K562 (cell line): Measurements from ENCODE around the gene ROR2. TPM values are rescaled to one million over a fixed set of nuclear protein-coding genes. Genes with fewer than 3 reads are reported as not detected.

Experiments
- CBX3 ChIP-seq, 2 experiments: IDR thresholded peaks; 1 replicate in 1 of 2; 2 replicates in 1 of 2; pipeline ENCODE4 v1.6.1; 2012; ENCODE audit warnings: inconsistent platforms in 2 of 2, low read length in 2 of 2, borderline replicate concordance in 1 of 2, control low read depth in 1 of 2
- CHAMP1 ChIP-seq: fragments of 450-650 bp; IDR thresholded peaks from 2 replicates; pipeline ENCODE4 v1.6.1; 2016; ENCODE audit warnings: mild to moderate bottlenecking
- CTCF ChIP-seq, 3 experiments: IDR thresholded peaks in 2 of 3; conservative IDR thresholded peaks in 1 of 3; 2 replicates each; pipeline ENCODE4 v1.5.1; 2011 to 2012; ENCODE audit warnings: low read length in 3 of 3, mild to moderate bottlenecking in 3 of 3, control low read depth in 2 of 3, improper control_type of control experiment in 1 of 3, inconsistent platforms in 1 of 3, low read depth in 1 of 3, mixed read lengths in 1 of 3, moderate library complexity in 1 of 3; ENCODE audit not compliant: insufficient read depth in 2 of 3
- ILK ChIP-seq: fragments of 450-650 bp; IDR thresholded peaks from 2 replicates; pipeline ENCODE4 v1.6.1; 2016; ENCODE audit warnings: missing genetic modification characterization, low read depth, mild to moderate bottlenecking, missing compliant biosample characterization, moderate library complexity, borderline replicate concordance
- MNT ChIP-seq, 2 experiments: fragments of 450-650 bp; conservative IDR thresholded peaks; 2 replicates each; pipeline ENCODE4 v1.6.1; 2017; ENCODE audit warnings: mild to moderate bottlenecking in 2 of 2, moderate library complexity in 2 of 2
- NELFE ChIP-seq: IDR thresholded peaks from 2 replicates; pipeline ENCODE4 v1.6.1; 2011; ENCODE audit warnings: mild to moderate bottlenecking; ENCODE audit not compliant: insufficient read depth, insufficient read length
- RAD21 ChIP-seq, 2 experiments: fragments of 250-450 bp in 1 of 2; fragments of 450-650 bp in 1 of 2; sonication (Bioruptor Pico) in 1 of 2; formaldehyde crosslinking in 1 of 2; IDR thresholded peaks in 1 of 2; conservative IDR thresholded peaks in 1 of 2; 2 replicates each; pipeline versions ENCODE4 v1.4.0 to v1.8.0; 2020 to 2022; ENCODE audit warnings: mild to moderate bottlenecking in 2 of 2, moderate library complexity in 1 of 2
- SMC3 ChIP-seq: conservative IDR thresholded peaks from 2 replicates; pipeline ENCODE4 v1.6.1; 2011; ENCODE audit warnings: low read depth, low read length, improper control_type of control experiment; ENCODE audit not compliant: insufficient read depth
- TEAD1 ChIP-seq, 2 experiments: fragments of 450-650 bp in 1 of 2; sonication (generic) in 1 of 2; formaldehyde crosslinking; IDR thresholded peaks; 2 replicates each; pipeline versions ENCODE4 v1.4.0 to v1.8.0; 2020 to 2022; ENCODE audit warnings: mild to moderate bottlenecking in 2 of 2, missing genetic modification reagents in 1 of 2
- ZBTB2 ChIP-seq: fragments of 450-650 bp; IDR thresholded peaks from 2 replicates; pipeline ENCODE4 v1.6.1; 2016; ENCODE audit warnings: antibody characterized with exemption
- ZHX1 ChIP-seq: fragments of 150-350 bp; conservative IDR thresholded peaks from 2 replicates; pipeline ENCODE4 v1.6.1; 2014; ENCODE audit warnings: low read length
- ZNF354B ChIP-seq: fragments of 250-450 bp; sonication (Bioruptor Pico); IDR thresholded peaks from 2 replicates; pipeline ENCODE4 v1.4.0; 2020
- polyA plus RNA-seq, 8 experiments: library from polyadenylated mRNA; depleted of rRNA in 4 of 8; stranded (reverse) in 5 of 8; unstranded in 3 of 8; fragments of >200 nt; fragmentation: Nextera tagmentation in 2 of 8; fragmentation: Illumina TruSeq in 1 of 8; extraction: Ambion mirVana in 2 of 8; extraction: Trizol in 1 of 8; gene quantifications; 2 replicates each; pipeline versions ENCODE4 v1.2.1 to v1.2.3, GENCODE V29; 2011 to 2014; ENCODE audit warnings: inconsistent platforms in 1 of 8, missing spikeins in 1 of 8
- total RNA-seq, 7 experiments: library from RNA; depleted of rRNA in 6 of 7; stranded (reverse); fragments of >200 nt in 6 of 7; fragmentation: Illumina TruSeq in 2 of 7; extraction: Trizol in 2 of 7; gene quantifications; 2 replicates each; pipeline versions ENCODE4 v1.2.1 to v1.2.3, GENCODE V29; 2011 to 2021; ENCODE audit warnings: low replicate concordance in 1 of 7

Gene ROR2
- total and polyA plus RNA-seq, 9 of the 15 experiments (the other 6 are each of a cell fraction or from before 2014, with no cell fraction given), result 5.6 to 33.8 (median 15.3) TPM

DNA sequence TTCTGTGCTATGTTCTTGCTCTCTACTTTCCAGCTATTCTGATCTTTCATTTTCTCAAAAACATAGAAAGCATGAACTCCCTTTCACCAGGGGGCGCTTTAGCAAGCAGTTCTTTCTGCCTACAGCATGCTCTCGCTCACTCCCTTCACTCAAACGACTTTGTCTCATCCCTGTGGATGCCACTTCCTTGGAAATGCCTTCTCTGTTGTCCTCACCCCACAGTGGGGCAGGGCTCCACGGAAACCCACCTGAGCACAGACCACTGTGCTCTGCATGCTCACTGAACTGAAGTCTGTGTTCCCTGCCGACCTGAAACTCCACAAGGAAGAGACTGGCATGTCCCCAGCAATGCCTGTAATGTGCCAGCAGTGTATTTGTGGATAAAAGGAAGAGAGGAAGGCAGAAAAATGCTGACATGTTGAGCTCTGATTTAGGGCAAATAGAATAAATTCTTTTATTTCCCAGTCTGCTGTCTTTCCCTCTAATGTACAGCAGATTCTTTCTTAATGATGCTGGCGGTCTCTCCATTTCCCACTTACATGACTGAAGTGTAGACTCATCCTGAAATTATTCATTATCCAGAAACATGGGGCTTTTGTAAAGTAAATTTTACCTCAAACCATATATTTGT is 4.9 kb upstream of the ROR2 start (continued):
- TF ChIP-seq ZBTB2 (no peak), CHAMP1 (0 out of 2 replicates have a peak, but pooled peaks have one; percentile 28), ILK (tag) (no peak), RAD21 (CRISPR knock-in tag; conservative IDR thresholded peaks at IDR 0.05 in 1 of 2, IDR thresholded peaks at IDR 0.05 in 1 of 2) (peak; percentile 42 to 76; a peak in 3 of 4 replicates), SMC3 (peak; percentile 58), MNT (conservative IDR thresholded peaks at IDR 0.05) (peak in 1 of 2 experiments; percentile 31; a peak in 1 of 4 replicates), CTCF (IDR thresholded peaks at IDR 0.05 in 2 of 3, conservative IDR thresholded peaks at IDR 0.05 in 1 of 3; ENCODE audit: insufficient read depth in 2 of 3, low read depth in 1 of 3, low read length in 3 of 3) (peak; percentile 75 to 91 (median 85)), NELFE (no peak), CBX3 (IDR thresholded peaks at IDR 0.05; ENCODE audit: borderline replicate concordance in 1 of 2, low read length in 2 of 2) (peak in 1 of 2 experiments; percentile 81; a peak in 2 of 3 replicates), TEAD1 (CRISPR knock-in tag; IDR thresholded peaks at IDR 0.05) (no peak), ZNF354B (CRISPR knock-in tag) (no peak), ZHX1 (no peak)
